GM10266 (cell line): ENCODE measurements around the gene POGLUT2.
"Not testable (repeated sequence)": the region's sequence is repeated elsewhere in the genome, so short reads cannot be mapped to it uniquely, and the experiment has no call there.

Source experiments
- DNase-seq: peaks from one replicate; pipeline ENCODE4 v3.0.0; 2012; ENCODE audit errors: extremely low spot score
- TF ChIP-seq, protein P1 (sequence below): IDR thresholded peaks from 2 replicates; pipeline ENCODE4 v1.5.1; 2012; ENCODE audit warnings: mild to moderate bottlenecking, low read depth; ENCODE audit not compliant: control insufficient read depth, insufficient read depth; ENCODE audit errors: missing control alignments

POGLUT2 gene

DNA sequence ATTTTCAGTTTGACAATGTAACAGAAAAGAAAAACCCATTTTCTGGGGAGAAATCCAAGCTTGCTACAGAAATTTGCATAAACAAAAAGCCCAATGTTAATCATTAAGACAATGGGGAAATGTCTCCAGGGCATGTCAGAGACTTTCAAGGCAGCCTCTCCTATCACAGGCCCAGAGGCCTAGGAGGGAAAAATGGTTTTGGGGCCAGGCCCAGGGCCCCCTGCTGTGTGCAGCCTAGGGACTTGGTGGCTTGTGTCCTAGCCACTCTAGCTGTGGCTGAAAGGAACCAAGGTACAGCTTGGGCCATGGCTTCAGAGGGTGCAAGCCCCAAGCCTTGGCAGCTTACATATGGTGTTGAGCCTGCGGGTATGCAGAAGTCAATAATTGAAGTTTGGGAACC is 17.2 kb downstream of the POGLUT2 start:
- no peak for DNase-seq
- TF ChIP-seq, protein P1, sequence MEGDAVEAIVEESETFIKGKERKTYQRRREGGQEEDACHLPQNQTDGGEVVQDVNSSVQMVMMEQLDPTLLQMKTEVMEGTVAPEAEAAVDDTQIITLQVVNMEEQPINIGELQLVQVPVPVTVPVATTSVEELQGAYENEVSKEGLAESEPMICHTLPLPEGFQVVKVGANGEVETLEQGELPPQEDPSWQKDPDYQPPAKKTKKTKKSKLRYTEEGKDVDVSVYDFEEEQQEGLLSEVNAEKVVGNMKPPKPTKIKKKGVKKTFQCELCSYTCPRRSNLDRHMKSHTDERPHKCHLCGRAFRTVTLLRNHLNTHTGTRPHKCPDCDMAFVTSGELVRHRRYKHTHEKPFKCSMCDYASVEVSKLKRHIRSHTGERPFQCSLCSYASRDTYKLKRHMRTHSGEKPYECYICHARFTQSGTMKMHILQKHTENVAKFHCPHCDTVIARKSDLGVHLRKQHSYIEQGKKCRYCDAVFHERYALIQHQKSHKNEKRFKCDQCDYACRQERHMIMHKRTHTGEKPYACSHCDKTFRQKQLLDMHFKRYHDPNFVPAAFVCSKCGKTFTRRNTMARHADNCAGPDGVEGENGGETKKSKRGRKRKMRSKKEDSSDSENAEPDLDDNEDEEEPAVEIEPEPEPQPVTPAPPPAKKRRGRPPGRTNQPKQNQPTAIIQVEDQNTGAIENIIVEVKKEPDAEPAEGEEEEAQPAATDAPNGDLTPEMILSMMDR: no peak

GRCh38 chr13:102780656-102781055 is 18.1 kb downstream of the POGLUT2 start:
- DNase-seq: not testable (repeated sequence)

DNA sequence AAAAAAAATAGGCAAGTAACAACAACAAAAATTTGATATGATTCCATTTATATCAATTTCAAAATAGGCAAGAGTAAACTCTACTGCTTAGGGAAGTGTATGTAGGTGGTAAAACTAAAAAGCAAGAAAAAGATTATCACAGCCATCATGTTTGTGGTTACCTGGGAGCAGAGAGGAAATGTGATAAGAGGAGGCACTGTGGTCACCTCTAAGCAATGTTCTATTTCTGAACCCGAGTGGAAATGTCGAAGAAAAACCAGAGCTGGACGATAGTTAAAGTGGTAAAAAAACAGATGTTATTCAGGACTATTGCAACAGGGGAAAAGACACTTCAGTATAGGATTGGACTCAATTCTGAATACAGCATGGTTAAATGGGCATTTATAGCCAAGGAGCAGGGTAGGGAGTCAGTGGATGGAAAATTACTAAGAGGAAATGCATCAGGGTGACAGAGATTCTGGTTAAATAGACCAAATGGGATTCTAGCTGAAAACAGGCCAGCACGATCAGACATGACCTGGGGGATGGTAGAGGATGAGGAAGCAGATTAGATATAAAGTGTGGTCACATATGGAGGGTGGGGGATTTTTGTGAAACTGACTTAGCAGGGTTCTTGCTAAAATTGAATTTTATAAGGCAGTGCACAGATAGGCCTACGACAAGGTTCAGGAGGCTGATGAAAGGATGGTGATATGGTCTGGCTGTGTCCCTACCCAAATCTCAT is 19.2 kb downstream of the POGLUT2 start:
- TF ChIP-seq, protein P1: no peak
- DNase-seq: no peak

DNA sequence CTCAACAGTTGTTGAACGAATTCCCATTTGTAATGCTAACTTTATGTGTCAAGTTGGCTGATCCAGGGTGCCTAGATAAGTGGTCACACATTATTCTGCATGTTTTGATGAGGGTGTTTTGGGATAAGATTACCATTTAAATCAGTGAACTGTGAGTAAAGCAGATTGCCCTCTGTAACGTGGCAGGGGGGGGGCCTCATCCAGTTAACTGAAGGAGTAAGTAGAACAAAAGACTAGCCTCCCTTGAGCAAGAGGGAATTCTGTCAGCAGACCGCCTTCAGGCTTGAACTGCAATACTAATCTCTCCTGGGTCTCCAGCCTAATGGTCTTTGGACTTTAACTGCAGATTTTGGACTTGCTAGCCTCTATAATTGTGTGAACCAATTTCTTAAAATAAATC is 21.0 kb downstream of the POGLUT2 start:
- DNase-seq: no peak
- TF ChIP-seq, protein P1: no peak

DNA sequence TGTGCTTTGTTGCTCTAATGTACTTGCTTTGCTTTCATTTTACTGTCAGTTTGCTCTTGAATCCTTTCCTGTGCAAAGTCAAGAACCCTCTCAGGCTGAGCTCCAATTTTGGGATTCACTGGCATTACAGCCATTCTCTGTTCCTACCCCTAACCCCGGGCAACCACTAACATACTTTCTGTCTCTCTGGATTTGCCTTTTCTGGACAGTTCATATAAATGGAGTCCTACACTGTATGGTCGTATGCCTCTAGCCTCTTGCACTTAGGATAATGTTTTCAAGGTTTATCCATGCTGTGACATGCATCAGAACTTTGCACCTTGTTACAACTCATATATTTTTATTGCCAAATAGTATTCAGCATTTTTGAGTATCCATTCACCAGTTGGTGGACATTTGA is 22.5 kb downstream of the POGLUT2 start:
- TF ChIP-seq, protein P1: no peak
- DNase-seq: no peak

- no peak for DNase-seq
- TF ChIP-seq, protein P1: no peak
Observed at GRCh38 chr13:102774591-102775520, 23.9 kb downstream of the POGLUT2 start.

DNA sequence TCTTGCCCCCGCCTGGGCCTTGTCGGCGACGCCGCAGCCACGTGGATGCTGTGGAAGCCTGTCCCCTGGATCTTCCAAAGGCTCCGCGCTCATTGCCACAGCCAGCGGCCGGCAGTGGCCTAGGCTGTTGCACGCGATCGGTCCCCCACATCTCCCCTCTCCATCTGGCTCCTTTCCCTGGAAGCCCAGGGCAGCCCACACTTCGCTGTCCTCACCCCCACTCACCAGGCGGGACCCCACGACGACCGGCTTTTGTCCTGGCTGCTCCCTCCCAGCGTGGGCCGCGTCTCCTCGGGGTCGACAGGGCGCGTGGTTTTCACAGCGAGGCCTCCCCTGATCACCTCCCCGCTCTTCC is 24.6 kb downstream of the POGLUT2 start:
- TF ChIP-seq, protein P1: no peak
- DNase-seq: no peak
